Measurements from ENCODE around the gene LRRC18.

The LRRC18 gene

GRCh38 chr10:48905311-48905710, 34.3 kb downstream of the LRRC18 start:
- no peak for DNase-seq

- no peak for DNase-seq
Observed at GRCh38 chr10:48904861-48905260, 34.8 kb downstream of the LRRC18 start.

- no peak for DNase-seq
Observed at GRCh38 chr10:48903151-48903550, 36.5 kb downstream of the LRRC18 start.

DNA sequence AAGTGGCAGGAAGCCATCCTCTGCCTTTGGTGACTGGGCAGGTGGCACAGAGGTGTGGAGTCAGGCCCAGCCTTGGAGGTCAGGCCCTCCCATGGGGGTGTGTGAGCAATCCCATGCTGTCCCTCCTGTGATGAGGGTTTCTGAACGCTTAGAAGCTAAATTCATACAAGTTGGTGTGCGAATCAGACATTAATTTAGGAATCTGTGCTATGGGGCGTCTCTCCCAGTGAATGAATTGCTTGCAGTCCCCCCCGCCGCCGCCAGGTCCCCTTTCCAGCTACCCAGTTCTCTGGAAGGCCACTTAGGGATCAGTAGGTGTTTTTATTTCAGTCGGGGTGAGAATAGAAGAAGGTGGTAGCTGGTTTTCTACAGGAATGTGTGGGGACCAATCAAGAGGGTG, 37.5 kb downstream of the LRRC18 start:
- no peak for DNase-seq

DNA sequence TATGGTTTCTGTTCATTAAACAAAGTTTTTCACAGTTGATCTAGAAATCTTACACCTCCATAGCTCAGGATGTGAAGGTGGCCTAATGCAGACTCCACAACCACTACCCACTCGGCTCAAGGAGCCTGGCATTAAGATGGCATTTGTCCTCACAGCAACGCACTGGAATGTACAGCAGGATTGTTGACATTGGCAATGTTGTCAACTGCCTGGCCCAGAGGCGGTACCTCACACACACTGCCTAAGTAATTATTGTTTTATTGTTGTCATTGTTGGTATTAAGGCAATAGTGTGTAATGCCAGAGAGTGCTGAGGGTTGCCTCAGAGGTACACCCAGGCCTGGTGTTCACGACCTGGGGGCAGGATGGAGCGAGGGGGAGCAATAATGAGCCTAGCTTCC, 38.3 kb downstream of the LRRC18 start:
- no peak for DNase-seq

DNA sequence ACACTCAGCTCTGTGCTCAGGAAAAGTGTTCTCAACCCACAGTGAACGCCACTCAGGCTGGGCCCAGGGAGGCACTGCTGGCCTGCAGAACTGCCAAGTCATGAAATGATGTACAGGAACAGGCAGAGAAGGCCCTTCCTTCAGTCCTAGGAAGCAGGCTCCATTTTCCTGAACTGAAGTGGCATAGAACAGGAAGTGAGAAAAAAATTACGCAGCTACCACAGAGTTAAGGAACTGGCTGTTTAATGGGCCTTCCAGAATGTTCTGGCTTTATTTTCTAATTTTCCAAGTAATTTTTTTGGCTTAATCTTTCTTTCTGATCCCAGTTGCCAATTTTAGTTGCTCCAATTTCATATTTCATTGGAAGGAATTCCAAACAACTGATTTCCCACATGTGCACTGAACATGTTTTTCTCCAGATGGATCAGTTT, 39.3 kb downstream of the LRRC18 start:
- DNase-seq = no peak

GRCh38 chr10:48899781-48900180, 39.9 kb downstream of the LRRC18 start:
- no peak for DNase-seq

- no peak for DNase-seq
Observed at GRCh38 chr10:48898426-48898825, 41.2 kb downstream of the LRRC18 start.

DNA sequence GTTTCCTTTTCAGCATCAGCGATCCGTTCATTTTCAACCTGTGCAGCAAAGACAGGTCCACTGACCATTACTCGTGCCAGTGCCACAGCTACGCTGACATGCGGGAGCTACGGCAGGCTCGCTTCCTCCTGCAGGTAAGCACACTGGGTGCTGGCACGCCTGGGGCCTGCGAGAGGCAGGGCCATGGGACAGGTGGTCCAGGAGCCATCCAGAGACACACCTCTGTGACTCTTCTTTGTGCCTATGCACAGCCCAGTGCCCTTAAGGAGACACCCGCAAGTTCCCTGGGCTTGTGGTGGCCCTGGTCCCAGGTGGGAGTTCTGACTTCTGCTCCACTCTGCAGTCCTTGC, 42.2 kb downstream of the LRRC18 start:
- no peak for DNase-seq

DNA sequence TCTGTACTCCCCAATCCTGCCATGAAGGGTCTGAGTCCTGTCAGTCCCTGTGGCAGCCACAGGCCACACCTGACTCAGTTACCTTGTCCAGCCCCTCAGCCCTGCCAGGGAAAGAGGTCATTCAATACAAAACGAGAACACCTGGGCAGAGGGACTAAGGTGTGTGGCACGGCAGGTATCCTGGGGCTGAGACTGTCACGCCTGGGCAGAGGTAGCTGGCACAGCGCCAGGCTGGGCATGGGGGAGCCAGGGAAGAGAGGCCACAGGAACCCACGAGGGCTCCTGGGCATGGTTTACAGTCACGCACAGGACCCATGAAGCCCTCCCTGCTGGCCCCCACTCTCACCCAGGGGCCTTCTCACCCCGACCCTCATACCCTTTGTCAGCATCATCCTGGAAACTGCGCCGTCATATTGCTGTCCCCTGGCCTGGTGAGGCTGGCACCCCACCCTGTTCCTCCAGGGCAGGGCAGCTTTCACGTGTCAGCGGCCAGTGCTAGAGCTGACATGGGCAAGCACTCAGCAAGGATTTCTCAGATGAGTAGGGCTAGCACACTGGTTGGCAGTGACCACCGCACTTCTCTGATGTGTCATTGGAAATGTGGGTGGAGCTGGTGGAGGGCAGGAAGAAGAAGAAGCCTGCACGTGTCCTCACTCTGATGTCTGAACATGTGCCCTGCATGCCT, 42.7 kb downstream of the LRRC18 start:
- no peak for DNase-seq

DNA sequence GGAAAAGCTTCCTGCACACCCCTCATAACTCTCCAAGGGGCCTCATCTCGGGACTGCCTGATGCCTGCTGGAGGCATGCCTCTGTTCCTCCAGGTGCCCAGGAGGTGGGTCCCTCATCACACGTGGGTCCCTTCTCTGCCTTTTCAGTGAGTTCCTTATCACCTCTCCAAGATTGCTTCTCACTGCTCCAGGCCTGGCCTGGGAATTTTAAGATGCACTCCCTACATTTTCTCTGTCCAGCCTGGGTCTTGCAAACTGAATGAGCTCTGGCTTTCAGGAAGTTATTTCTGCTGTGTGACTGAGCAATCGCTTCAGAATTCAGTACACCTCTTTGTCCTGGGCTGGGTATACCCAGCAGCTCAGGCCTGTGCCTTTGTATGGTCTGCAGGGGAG, 43.8 kb downstream of the LRRC18 start:
- DNase-seq = no peak

DNA sequence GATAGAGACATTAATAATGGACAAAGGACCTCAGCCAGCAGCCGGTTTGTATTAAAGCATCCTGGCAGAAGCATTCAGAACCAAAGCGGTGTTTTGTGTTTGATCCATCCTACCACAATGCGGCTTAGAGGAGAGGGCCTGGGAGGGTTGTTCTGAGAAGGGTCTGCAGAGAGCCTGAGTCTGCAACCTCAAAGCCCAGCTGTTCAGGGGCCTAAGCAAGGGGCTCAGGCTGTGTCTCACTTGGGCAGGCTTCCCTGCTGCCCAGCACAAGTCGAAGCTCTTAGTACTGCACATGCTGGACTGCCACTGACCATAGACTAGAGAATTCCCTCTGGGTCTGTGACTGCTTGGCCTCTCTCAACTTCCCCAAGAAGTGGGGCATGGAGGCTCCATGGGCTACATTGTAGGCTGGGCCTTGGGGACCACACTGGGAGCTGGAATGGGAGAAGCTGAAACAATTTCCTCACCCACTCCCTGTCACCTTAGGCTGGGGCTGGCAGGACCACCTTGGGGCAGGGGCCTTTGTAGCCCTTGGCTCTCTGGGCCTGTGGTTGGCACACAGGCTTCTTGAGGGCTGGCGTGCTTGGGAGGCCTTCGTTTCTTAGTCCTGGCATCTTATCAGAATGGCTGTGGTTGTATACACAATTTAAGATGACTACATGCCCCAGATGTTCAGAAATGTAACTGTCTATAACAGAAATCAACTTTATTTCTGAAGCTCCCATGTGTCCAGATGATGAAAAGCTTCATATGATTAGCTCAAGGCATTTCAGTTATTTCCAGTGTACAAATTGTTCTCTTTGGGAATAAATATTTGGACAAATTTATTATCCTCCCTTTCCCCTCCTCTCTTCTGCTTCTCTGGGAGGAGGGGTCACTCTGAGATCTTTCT, 44.5 kb downstream of the LRRC18 start:
- DNase-seq = no peak

GRCh38 chr10:48890888-48891850, 48.5 kb downstream of the LRRC18 start:
- DNase-seq = no peak

GRCh38 chr10:48887982-48888381, 51.7 kb downstream of the LRRC18 start:
- DNase-seq = no peak

DNA sequence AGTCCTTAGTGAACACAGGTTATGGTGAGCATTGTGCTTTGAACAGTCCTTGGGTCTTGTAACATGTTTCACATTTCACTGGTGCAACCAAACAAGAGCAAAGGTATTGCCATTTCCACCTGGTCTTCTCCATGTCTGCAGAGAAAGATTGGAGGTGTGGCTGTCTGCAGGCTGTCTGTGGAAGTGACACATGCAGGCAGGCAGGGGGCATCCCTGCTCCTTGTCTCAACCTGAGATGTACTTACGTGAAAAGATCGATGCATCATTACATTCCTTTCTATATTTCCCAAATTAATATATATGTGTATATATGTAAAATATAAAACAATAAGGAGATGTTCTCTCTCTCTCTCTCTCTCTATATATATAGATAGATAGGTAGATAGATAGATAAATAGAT, 54.3 kb downstream of the LRRC18 start:
- DNase-seq = peak; percentile 50

- DNase-seq = no peak
Observed at GRCh38 chr10:48884179-48885045, 55.2 kb downstream of the LRRC18 start.

GRCh38 chr10:48883701-48884100, 55.9 kb downstream of the LRRC18 start:
- no peak for DNase-seq

DNA sequence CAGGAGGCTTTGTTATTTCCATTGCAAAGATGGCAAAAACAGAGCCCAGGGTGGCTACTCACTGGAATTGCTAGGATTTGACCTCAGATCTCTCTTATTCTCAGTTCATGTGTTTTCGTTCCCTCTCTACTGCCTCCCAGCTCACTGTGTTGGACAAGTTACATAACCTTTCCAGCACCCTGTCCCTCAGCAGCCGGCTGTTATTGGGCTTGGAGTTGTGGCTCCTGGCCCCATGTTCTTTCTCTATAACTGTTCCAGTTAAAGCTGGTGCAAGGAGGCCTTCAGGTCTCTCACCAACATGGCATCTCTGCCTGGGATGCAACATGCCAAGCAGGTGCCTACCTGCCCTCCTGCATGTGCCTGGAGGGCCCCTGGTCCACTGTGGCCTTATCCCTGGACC, 56.8 kb downstream of the LRRC18 start:
- no peak for DNase-seq

GRCh38 chr10:48881937-48882336, 57.7 kb downstream of the LRRC18 start:
- DNase-seq = no peak

DNA sequence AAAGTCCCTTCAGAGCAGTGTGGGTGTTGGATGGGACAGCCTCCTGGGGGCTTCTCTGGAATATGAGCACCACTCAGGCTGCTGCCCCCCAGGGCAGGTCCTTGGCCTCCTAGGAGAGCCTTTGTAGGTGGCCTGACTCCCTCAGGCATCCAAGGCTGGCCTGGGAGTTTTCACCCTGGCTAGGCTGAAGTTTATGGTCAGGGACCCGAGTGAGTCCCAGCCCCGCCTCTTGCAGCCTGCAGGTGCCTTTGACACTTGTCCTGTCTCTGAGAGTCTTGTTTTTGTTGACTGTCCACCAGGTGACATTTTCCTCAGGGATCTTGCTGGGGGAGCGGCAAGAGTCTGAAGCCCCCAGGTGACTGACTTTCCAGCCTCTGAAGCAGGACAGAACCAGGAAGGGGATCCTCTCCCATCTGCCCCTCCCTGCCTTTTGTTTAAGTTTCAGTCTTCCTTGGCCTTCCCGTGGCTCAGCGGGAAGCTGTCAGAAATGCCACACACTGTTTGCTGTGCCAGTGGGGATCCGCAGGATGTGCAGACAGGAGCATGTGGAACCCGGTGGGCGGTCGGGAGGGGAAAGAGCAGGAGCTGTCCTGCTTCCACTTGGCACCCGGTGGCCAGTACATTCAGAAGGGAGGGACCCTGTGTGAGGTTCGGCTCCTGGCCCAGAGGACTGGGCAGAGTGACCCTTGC, 59.5 kb downstream of the LRRC18 start:
- peak; percentile 94 for DNase-seq

- no peak for DNase-seq
Observed at GRCh38 chr10:48879451-48879850, 60.2 kb downstream of the LRRC18 start.

DNA sequence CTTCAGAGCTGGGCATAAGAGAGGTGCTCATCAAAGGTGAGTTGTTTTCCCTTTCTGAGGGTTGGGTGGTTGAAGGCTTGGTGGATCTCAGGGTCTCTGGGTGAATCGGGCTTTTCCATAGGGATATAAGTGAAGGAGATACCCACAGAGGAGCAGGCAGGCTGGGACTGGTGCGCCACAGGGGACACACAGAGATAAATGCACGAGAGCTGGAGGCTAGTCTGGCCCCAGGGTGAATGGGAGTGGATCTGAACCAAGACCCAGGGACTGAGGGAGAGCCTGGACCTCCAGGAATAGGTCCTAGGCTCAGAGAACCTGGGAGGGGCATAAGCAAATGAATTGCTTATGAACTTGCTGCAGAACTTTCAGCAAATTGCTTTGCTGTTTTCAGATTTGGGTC, 61.5 kb downstream of the LRRC18 start:
- no peak for DNase-seq

All from NCI-H146 (cell line).